ENCODE results near the gene ABAT.
"Not testable (repeated sequence)": the region's sequence is repeated elsewhere in the genome, so short reads cannot be mapped to it uniquely, and the experiment has no call there.

The ABAT gene

DNA sequence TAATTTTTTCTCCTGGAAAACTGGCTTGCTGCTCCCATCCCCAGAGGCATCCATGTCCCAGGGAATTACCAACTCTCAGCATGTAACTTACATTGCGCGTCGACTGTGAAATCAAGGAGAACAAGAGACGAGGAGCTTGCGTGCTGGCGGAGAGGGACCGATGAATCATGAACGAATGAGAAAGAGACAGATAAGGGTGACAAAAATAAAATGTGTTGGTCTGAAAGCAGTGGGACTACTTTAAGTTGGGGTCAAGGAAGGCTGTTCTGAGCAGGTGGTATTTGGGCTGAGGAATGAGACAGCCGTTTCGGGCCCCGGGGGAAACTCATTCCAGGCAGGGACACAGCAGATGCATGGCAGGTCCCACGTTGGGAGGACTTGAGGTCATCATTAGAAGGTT is 22.5 kb downstream of the ABAT start:
- TF ChIP-seq ARNT (IDR thresholded peaks at IDR 0.05), result no peak
- no peak for TF ChIP-seq FOXK2 (IDR thresholded peaks at IDR 0.05)
- TF ChIP-seq, protein P1, sequence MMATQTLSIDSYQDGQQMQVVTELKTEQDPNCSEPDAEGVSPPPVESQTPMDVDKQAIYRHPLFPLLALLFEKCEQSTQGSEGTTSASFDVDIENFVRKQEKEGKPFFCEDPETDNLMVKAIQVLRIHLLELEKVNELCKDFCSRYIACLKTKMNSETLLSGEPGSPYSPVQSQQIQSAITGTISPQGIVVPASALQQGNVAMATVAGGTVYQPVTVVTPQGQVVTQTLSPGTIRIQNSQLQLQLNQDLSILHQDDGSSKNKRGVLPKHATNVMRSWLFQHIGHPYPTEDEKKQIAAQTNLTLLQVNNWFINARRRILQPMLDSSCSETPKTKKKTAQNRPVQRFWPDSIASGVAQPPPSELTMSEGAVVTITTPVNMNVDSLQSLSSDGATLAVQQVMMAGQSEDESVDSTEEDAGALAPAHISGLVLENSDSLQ (IDR thresholded peaks at IDR 0.05), result no peak
- no peak for TF ChIP-seq FOXM1 (IDR thresholded peaks at IDR 0.05; ENCODE audit: borderline replicate concordance)
- TF ChIP-seq BHLHE40 (IDR thresholded peaks at IDR 0.05; ENCODE audit: borderline replicate concordance), result no peak
- TF ChIP-seq TARDBP (IDR thresholded peaks at IDR 0.05), result no peak
- TF ChIP-seq SUZ12 (IDR thresholded peaks at IDR 0.05), result no peak
- TF ChIP-seq ELF4 (IDR thresholded peaks at IDR 0.05), result no peak
- no peak for TF ChIP-seq SP1 (IDR thresholded peaks at IDR 0.05)
- no peak for TF ChIP-seq LEF1 (IDR thresholded peaks at IDR 0.05; ENCODE audit: borderline replicate concordance)
- TF ChIP-seq ZNF384 (IDR thresholded peaks at IDR 0.05), result no peak
- no peak for TF ChIP-seq HDGF (IDR thresholded peaks at IDR 0.05; ENCODE audit: borderline replicate concordance)
- TF ChIP-seq FOXA1 (IDR thresholded peaks at IDR 0.05), result no peak
- TF ChIP-seq CTBP1 (IDR thresholded peaks at IDR 0.05; ENCODE audit: borderline replicate concordance), result no peak
- TF ChIP-seq NFRKB (IDR thresholded peaks at IDR 0.05), result no peak
- TF ChIP-seq L3MBTL2 (conservative IDR thresholded peaks at IDR 0.05), result no peak
- ChIA-PET POLR2A (no interaction called here), CTCF (no interaction called here)
- no peak for DNase-seq (ENCODE audit: extremely low spot score)

DNA sequence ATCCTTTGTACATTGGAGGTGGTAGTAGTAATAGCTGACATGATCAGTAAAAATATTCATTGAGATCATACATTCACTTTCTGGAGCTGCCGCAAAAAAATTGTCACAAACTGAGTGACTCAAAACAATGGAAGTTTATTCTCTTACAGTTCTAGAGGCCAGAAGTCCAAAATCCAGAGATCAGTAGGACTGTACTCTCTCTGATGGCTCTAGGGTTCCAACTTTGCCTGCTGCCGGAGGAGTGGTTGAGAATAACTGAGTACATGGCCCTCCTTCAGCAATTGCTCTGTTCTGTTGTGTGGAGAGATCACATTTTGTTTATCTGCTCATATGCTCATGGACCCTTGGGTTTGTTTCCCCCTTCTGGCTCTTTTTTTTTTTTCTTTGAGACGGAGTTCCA is 23.5 kb downstream of the ABAT start:
- POLR2A ChIA-PET, result no interaction called here
- no peak for DNase-seq (ENCODE audit: extremely low spot score)
- CTCF ChIA-PET, result no interaction called here
- TF ChIP-seq FOXK2 (IDR thresholded peaks at IDR 0.05) (no peak), FOXA1 (IDR thresholded peaks at IDR 0.05) (no peak), NFRKB (IDR thresholded peaks at IDR 0.05) (no peak), L3MBTL2 (conservative IDR thresholded peaks at IDR 0.05) (no peak), ARNT (IDR thresholded peaks at IDR 0.05) (no peak), CTBP1 (IDR thresholded peaks at IDR 0.05; ENCODE audit: borderline replicate concordance) (no peak)

DNA sequence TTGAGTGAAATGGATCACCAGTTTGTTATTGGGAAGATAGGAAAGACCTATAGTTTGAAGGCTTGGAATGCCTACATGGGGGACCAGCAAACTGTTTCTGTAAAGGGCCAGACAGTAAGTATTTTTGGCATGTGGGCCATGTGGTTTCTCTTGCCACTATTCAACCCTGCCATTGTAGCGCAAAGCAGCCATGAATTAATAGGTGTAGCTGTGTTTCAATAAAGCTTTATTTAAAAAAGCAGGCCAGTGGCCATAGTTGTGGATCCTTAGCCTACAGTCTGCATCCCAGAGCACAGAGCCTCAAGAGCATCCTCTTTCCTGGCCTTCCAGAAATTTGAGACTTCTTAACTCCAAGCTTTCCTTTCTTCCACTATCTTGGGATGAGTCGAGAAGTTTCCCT is 29.3 kb downstream of the ABAT start:
- DNase-seq (ENCODE audit: extremely low spot score), result no peak
- ChIA-PET CTCF (no interaction called here), POLR2A (no interaction called here)
- TF ChIP-seq BHLHE40 (IDR thresholded peaks at IDR 0.05; ENCODE audit: borderline replicate concordance), result no peak
- TF ChIP-seq FOXK2 (IDR thresholded peaks at IDR 0.05), result no peak

DNA sequence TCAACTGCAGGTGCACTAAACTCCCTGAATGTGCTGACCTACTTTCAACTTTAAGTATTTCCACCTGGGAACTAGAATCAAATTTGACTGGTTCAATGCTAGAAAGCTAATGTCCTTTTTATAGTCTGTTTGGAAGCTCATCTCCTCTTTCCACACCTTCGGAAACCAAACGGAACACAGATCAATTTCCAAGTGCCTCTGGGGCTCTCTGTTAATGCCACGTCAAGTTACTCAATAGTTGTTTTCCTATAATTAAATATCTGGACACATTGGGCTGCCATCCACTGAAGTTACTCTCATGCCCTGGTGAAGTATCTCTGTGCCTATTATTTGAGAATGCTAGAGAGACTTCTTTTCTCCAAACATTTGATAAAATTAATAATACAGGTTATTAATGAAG is 29.7 kb downstream of the ABAT start:
- DNase-seq (ENCODE audit: extremely low spot score), result no peak
- POLR2A ChIA-PET, result no interaction called here
- CTCF ChIA-PET, result no interaction called here
- no peak for TF ChIP-seq FOXM1 (IDR thresholded peaks at IDR 0.05; ENCODE audit: borderline replicate concordance)

DNA sequence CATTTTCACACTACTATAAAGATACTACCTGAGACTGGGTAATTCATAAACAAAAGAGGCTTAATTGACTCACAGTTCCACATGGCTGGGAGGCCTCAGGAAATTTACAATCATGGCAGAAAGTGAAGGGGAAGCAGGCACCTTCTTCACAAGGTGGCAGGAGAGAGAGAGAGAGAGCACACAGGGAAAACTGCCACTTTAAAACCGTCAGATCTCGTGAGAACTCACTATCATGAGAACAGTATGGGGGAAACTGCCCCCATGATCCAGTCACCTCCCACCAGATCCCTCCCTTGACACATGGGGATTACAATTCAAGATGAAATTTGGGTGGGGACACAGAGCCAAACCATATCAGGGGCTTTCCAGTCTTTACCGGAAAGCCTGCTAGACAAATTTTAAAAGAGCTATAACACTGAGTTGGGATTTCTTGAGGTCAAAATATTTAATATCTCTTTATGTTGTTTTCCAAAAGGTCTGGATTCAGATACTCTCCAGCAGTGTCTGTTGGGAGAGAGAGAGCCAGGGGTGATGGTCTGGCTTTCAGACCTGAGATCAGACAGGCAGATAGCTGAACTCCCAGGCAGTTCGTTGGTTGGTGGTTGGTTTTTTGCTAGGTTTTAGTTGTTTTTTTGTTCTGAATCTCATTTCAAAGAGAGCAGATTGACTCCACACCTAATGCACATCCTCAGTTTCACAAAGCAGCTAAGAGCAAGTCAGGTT is 30.8 kb downstream of the ABAT start:
- CTCF ChIA-PET; DNase-seq (ENCODE audit: extremely low spot score); POLR2A ChIA-PET: not testable (repeated sequence)

DNA sequence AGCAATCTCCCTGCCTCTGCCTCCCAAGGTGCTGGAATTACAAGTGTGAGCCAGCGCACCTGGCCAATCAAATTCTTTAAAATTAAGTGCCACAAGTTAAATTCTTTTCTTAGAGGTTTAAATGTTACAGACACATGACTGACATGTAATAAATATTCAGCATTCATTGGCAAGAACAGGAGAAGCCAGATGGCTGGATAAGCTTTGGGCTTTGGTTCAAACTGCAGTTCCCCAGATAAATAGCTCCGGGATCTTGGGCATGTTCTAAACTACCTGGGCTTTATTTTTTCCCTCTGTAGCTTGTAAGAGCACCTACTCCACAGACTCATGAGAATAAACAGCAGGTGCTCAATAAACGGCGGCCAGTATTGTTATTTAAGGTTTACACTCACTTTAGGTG is 34.1 kb downstream of the ABAT start:
- no peak for DNase-seq (ENCODE audit: extremely low spot score)
- CTCF ChIA-PET, result no interaction called here
- TF ChIP-seq ELF4 (IDR thresholded peaks at IDR 0.05), result no peak
- TF ChIP-seq ARNT (IDR thresholded peaks at IDR 0.05), result no peak
- no peak for TF ChIP-seq HDGF (IDR thresholded peaks at IDR 0.05; ENCODE audit: borderline replicate concordance)
- TF ChIP-seq L3MBTL2 (conservative IDR thresholded peaks at IDR 0.05), result no peak
- TF ChIP-seq CTBP1 (IDR thresholded peaks at IDR 0.05; ENCODE audit: borderline replicate concordance), result no peak
- TF ChIP-seq FOXM1 (IDR thresholded peaks at IDR 0.05; ENCODE audit: borderline replicate concordance), result no peak
- no peak for TF ChIP-seq NFRKB (IDR thresholded peaks at IDR 0.05)
- TF ChIP-seq FOXK2 (IDR thresholded peaks at IDR 0.05), result no peak
- no peak for TF ChIP-seq BHLHE40 (IDR thresholded peaks at IDR 0.05; ENCODE audit: borderline replicate concordance)
- TF ChIP-seq FOXA1 (IDR thresholded peaks at IDR 0.05), result no peak
- TF ChIP-seq SUZ12 (IDR thresholded peaks at IDR 0.05), result no peak
- no peak for TF ChIP-seq TARDBP (IDR thresholded peaks at IDR 0.05)
- TF ChIP-seq LEF1 (IDR thresholded peaks at IDR 0.05; ENCODE audit: borderline replicate concordance), result no peak
- TF ChIP-seq, protein P1 (IDR thresholded peaks at IDR 0.05), result no peak
- TF ChIP-seq SP1 (IDR thresholded peaks at IDR 0.05), result no peak
- TF ChIP-seq ZNF384 (IDR thresholded peaks at IDR 0.05), result no peak
- POLR2A ChIA-PET, result no interaction called here

DNA sequence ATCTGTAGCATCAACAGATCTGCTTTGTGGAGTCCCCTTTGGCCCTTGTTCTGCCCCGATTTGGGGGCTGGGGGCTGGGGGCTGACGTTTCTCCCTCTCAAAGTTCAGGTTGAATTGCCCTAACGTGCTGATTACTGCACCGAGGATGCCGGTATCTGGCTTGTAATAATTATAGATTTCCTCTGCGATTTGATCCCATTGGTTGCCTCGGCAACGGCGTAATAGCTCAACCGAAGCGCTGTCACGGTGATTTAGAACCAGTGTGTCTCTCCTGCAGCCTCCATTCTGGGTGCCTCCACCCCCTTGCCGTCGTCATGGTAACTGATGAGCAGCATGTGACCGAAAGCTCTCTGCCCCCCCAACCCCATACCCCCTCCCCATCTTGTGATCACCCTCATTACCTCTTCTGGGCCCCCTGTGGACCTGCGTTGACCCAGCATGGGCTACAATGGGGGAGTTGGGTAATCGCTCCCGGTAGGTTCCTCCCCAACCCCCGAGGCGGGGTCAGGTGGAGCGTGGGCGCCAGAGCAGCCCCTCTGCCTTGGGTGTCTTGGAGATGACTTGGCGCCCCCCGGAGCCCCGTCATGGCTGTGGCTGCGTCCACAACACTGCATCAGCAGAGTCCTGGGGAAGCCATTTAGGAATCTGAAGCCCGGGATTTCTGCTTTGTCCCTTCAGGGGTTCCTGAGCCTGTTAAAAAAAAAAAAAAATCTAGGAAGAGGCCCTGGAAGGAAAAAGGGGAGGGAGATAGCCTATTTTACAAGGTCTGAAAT is 38.4 kb downstream of the ABAT start:
- CTCF ChIA-PET, result interaction anchor here (0.6 kb wide), 1 partner anchor 39 kb away, joined by 3 read pairs; no protein-coding TSS in a partner anchor
- POLR2A ChIA-PET, result no interaction called here
- peak; percentile 15 for DNase-seq (ENCODE audit: extremely low spot score)
- TF ChIP-seq, protein P1 (IDR thresholded peaks at IDR 0.05), result peak; percentile 68
- no peak for TF ChIP-seq L3MBTL2 (conservative IDR thresholded peaks at IDR 0.05)

Data from HEK293T (cell line).